Liver (tissue), 9 donors: ENCODE measurements around the gene CYB5R4. TPM values are rescaled to one million over a fixed set of nuclear protein-coding genes. Genes with fewer than 3 reads are reported as not detected.
A peak's percentile ranks its signal among the peaks of the same experiment; 100 is the strongest.

Experiments
- DNase-seq: peaks from one replicate; pipeline ENCODE4 v3.0.0-alpha.2; 2017; ENCODE audit warnings: low spot score
- H3K27ac ChIP-seq, 2 donors: one replicate each; pipeline ENCODE4 v1.7.0; 2013; ENCODE audit warnings: inconsistent platforms in 2 of 2, low read length in 2 of 2, control low read depth in 1 of 2, low read depth in 1 of 2, mild to moderate bottlenecking in 1 of 2
- H3K27me3 ChIP-seq, 4 donors: one replicate each; pipeline versions ENCODE4 v1.6.1 to v1.7.0; 2013; ENCODE audit warnings: low read length in 3 of 4, inconsistent platforms in 1 of 4, mild to moderate bottlenecking in 1 of 4, moderate library complexity in 1 of 4; ENCODE audit not compliant: control insufficient read depth in 4 of 4, insufficient read depth in 4 of 4
- H3K36me3 ChIP-seq, 4 donors: one replicate each; pipeline versions ENCODE4 v1.6.1 to v1.7.0; 2013; ENCODE audit warnings: low read length in 3 of 4, mild to moderate bottlenecking in 3 of 4, low read depth in 1 of 4, moderate library complexity in 1 of 4; ENCODE audit not compliant: control insufficient read depth in 4 of 4, insufficient read depth in 3 of 4
- H3K4me1 ChIP-seq, 4 donors: one replicate each; pipeline versions ENCODE4 v1.6.1 to v1.7.0; 2013; ENCODE audit warnings: low read length in 3 of 4, mild to moderate bottlenecking in 3 of 4, moderate library complexity in 1 of 4; ENCODE audit not compliant: control insufficient read depth in 4 of 4, insufficient read depth in 4 of 4
- H3K4me3 ChIP-seq, 3 donors: one replicate each; pipeline versions ENCODE4 v1.6.1 to v1.7.0; 2013; ENCODE audit warnings: low read length in 3 of 3, control low read depth in 1 of 3, low read depth in 1 of 3, mild to moderate bottlenecking in 1 of 3
- H3K9ac ChIP-seq, 2 donors: one replicate each; pipeline ENCODE4 v1.7.0; 2013; ENCODE audit warnings: low read length in 2 of 2, mild to moderate bottlenecking in 2 of 2, moderate library complexity in 2 of 2, control low read depth in 1 of 2, low read depth in 1 of 2
- H3K9me3 ChIP-seq, 4 donors: one replicate each; pipeline versions ENCODE4 v1.6.1 to v1.7.0; 2013; ENCODE audit warnings: low read length in 3 of 4; ENCODE audit not compliant: control insufficient read depth in 4 of 4
- ATF3 ChIP-seq: IDR thresholded peaks from 2 replicates; pipeline ENCODE4 v1.6.1; 2016; ENCODE audit warnings: antibody characterized with exemption
- EGR1 ChIP-seq, 2 donors: IDR thresholded peaks; 2 replicates each; pipeline ENCODE4 v1.6.1; 2016 to 2018; ENCODE audit warnings: antibody characterized with exemption in 2 of 2, low read depth in 2 of 2
- FOXA1 ChIP-seq: IDR thresholded peaks from 2 replicates; pipeline ENCODE4 v1.6.1; 2016; ENCODE audit warnings: antibody characterized with exemption
- FOXA2 ChIP-seq: IDR thresholded peaks from 2 replicates; pipeline ENCODE4 v1.6.1; 2016; ENCODE audit warnings: antibody characterized with exemption
- GABPA ChIP-seq, 2 donors: IDR thresholded peaks in 1 of 2; conservative IDR thresholded peaks in 1 of 2; 2 replicates each; pipeline ENCODE4 v1.6.1; 2016; ENCODE audit warnings: antibody characterized with exemption in 2 of 2, mild to moderate bottlenecking in 1 of 2, moderate library complexity in 1 of 2
- HNF4G ChIP-seq: IDR thresholded peaks from 2 replicates; pipeline ENCODE4 v1.6.1; 2016; ENCODE audit warnings: antibody characterized with exemption
- MAX ChIP-seq: IDR thresholded peaks from 2 replicates; pipeline ENCODE4 v1.6.1; 2016; ENCODE audit warnings: antibody characterized with exemption
- NR2F2 ChIP-seq: IDR thresholded peaks from 2 replicates; pipeline ENCODE4 v1.6.1; 2016; ENCODE audit warnings: antibody characterized with exemption
- RAD21 ChIP-seq, 2 donors: IDR thresholded peaks; 2 replicates each; pipeline ENCODE4 v1.6.1; 2016; ENCODE audit warnings: antibody characterized with exemption in 2 of 2, mild to moderate bottlenecking in 2 of 2
- REST ChIP-seq: IDR thresholded peaks from 2 replicates; pipeline ENCODE4 v1.6.1; 2016; ENCODE audit warnings: antibody characterized with exemption, mild to moderate bottlenecking
- RXRA ChIP-seq, 2 donors: IDR thresholded peaks; 2 replicates each; pipeline ENCODE4 v1.6.1; 2017 to 2018; ENCODE audit warnings: antibody characterized with exemption in 2 of 2, mild to moderate bottlenecking in 1 of 2
- SP1 ChIP-seq: IDR thresholded peaks from 2 replicates; pipeline ENCODE4 v1.6.1; 2018; ENCODE audit warnings: antibody characterized with exemption, mild to moderate bottlenecking
- TAF1 ChIP-seq: conservative IDR thresholded peaks from 2 replicates; pipeline ENCODE4 v1.6.1; 2016; ENCODE audit warnings: antibody characterized with exemption, mild to moderate bottlenecking
- YY1 ChIP-seq: IDR thresholded peaks from 2 replicates; pipeline ENCODE4 v1.6.1; 2016; ENCODE audit warnings: antibody characterized with exemption, mild to moderate bottlenecking
- ZBTB33 ChIP-seq: IDR thresholded peaks from 2 replicates; pipeline ENCODE4 v1.6.1; 2016; ENCODE audit warnings: antibody characterized with exemption
- WGBS: extraction: QIAGEN DNeasy Blood & Tissue Kit; methylation state at CpG from one replicate; pipeline ENCODE4 v1.1.7; 2013; 5-methylcytosine and 5-hydroxymethylcytosine counted together
- polyA plus RNA-seq, 2 donors: library from polyadenylated mRNA; stranded (reverse) in 1 of 2; unstranded in 1 of 2; fragments of 200-250 nt in 1 of 2; fragments of >200 nt in 1 of 2; fragmentation: Nextera tagmentation in 1 of 2; extraction: Ambion mirVana in 1 of 2; gene quantifications; one replicate each; pipeline versions ENCODE4 v1.2.1 to v1.2.3, GENCODE V29; 2013 to 2015
- total RNA-seq, 2 donors: library from RNA; depleted of rRNA; stranded (reverse); fragments of >200 nt; gene quantifications; one replicate each; pipeline ENCODE4 v1.2.3, GENCODE V29; 2014
- TF ChIP-seq, protein P1 (sequence below): fragments of 150-350 bp; IDR thresholded peaks from 2 replicates; pipeline ENCODE4 v1.5.1; 2017; ENCODE audit warnings: improper control_type of control experiment, low read depth, low read length; ENCODE audit not compliant: missing input control
- donor health status: healthy.
- donor health status: healthy.
- donor health status: healthy.
- donor health status: healthy.
- donor health status: healthy.

Gene CYB5R4
- total and polyA plus RNA-seq, 4 donors, result 3.4 to 7.8 (median 5.4) TPM

- Histone ChIP-seq H3K4me3 (peak overlapping the region; percentile 67 to 96 (median 72)), H3K9ac (peak overlapping the region; percentile 16 to 79), H3K4me1 (peaks cover 4 to 26% (median 11%) of the 10 kb centered on the region in 4 donors), H3K27me3 (no peaks in the 10 kb centered on the region), H3K36me3 (peaks cover 0 to 4% (median 0%) of the 10 kb centered on the region in 4 donors), H3K27ac (peak overlapping the region; percentile 49 to 83), H3K9me3 (no peaks in the 10 kb centered on the region)
- TF ChIP-seq RXRA (IDR thresholded peaks at IDR 0.05), result no peak
- no peak for TF ChIP-seq YY1
- no peak for TF ChIP-seq EGR1 (IDR thresholded peaks at IDR 0.05; ENCODE audit: low read depth in 2 of 2)
- no peak for TF ChIP-seq FOXA1
- TF ChIP-seq NR2F2, result no peak
- TF ChIP-seq, protein P1, sequence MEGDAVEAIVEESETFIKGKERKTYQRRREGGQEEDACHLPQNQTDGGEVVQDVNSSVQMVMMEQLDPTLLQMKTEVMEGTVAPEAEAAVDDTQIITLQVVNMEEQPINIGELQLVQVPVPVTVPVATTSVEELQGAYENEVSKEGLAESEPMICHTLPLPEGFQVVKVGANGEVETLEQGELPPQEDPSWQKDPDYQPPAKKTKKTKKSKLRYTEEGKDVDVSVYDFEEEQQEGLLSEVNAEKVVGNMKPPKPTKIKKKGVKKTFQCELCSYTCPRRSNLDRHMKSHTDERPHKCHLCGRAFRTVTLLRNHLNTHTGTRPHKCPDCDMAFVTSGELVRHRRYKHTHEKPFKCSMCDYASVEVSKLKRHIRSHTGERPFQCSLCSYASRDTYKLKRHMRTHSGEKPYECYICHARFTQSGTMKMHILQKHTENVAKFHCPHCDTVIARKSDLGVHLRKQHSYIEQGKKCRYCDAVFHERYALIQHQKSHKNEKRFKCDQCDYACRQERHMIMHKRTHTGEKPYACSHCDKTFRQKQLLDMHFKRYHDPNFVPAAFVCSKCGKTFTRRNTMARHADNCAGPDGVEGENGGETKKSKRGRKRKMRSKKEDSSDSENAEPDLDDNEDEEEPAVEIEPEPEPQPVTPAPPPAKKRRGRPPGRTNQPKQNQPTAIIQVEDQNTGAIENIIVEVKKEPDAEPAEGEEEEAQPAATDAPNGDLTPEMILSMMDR, result no peak
- no peak for TF ChIP-seq HNF4G
- TF ChIP-seq GABPA (IDR thresholded peaks at IDR 0.05 in 1 of 2, conservative IDR thresholded peaks at IDR 0.05 in 1 of 2), result no peak
- TF ChIP-seq REST, result no peak
- TF ChIP-seq ZBTB33, result no peak
- no peak for TF ChIP-seq RAD21 (IDR thresholded peaks at IDR 0.05)
- no peak for TF ChIP-seq MAX
- no peak for TF ChIP-seq FOXA2
- no peak for TF ChIP-seq SP1
- no peak for TF ChIP-seq ATF3
- no peak for TF ChIP-seq TAF1
- DNase-seq, result no peak
- WGBS, result 19% methylated on average over 7 of the region's 7 CpGs
Measured at GRCh38 chr6:83860359-83860755, 868 bp downstream of the CYB5R4 start.
